T-cell (primary cell): ENCODE measurements around the gene KCNG2. TPM values are rescaled to one million over a fixed set of nuclear protein-coding genes. Genes with fewer than 3 reads are reported as not detected.
"Not testable (repeated sequence)": the region's sequence is repeated elsewhere in the genome, so short reads cannot be mapped to it uniquely, and the experiment has no call there.

ENCODE experiments used
- ATAC-seq, 4 experiments: fragments of 200-7000 bp in 3 of 4; fragments of 150-1000 bp in 1 of 4; cut with Tn5 transposase; replicated peaks in 1 of 4; 1 replicate in 3 of 4; 2 replicates in 1 of 4; pipeline ENCODE4 v1.10.0; 2021; ENCODE audit warnings: moderate library complexity in 3 of 4, mild to moderate bottlenecking in 2 of 4, moderate number of reproducible peaks in 1 of 4
- CTCF ChIA-PET, 2 donors: fragments of 300-600 bp; sonication (Branson Sonifier 250); formaldehyde crosslinking; loops; one replicate each; lab custom pipeline; 2022; ENCODE audit warnings: antibody characterized with exemption in 2 of 2; lab: Charles Lee
- POLR2A ChIA-PET, 2 donors: fragments of 300-600 bp; sonication (Branson Sonifier 250); formaldehyde crosslinking; loops; one replicate each; lab custom pipeline; 2022; ENCODE audit warnings: antibody characterized with exemption in 2 of 2; lab: Charles Lee
- DNase-seq, 35 experiments: peaks; one replicate each; pipeline versions ENCODE4 v3.0.0 to v3.0.0-alpha.2; 2013 to 2023
- H3K27ac ChIP-seq: one replicate; pipeline ENCODE4 v1.5.1; 2013; ENCODE audit warnings: low read length
- H3K27me3 ChIP-seq, 2 experiments: replicated peaks in 1 of 2; 1 replicate in 1 of 2; 2 replicates in 1 of 2; pipeline versions ENCODE4 v1.6.1 to v1.7.0; 2013; ENCODE audit warnings: low read length in 1 of 2, mixed read lengths in 1 of 2; ENCODE audit not compliant: control insufficient read depth in 2 of 2, insufficient read depth in 2 of 2; ENCODE audit errors: extremely low read depth in 1 of 2
- H3K36me3 ChIP-seq, 2 donors: 1 replicate in 1 of 2; 2 replicates in 1 of 2; pipeline versions ENCODE4 v1.6.1 to v1.7.0; 2013; ENCODE audit warnings: low read length in 1 of 2; ENCODE audit not compliant: control insufficient read depth in 2 of 2, insufficient read depth in 1 of 2; ENCODE audit errors: extremely low read depth in 1 of 2
- H3K4me1 ChIP-seq, 2 experiments: 1 replicate in 1 of 2; 2 replicates in 1 of 2; pipeline versions ENCODE4 v1.6.1 to v1.7.0; 2013; ENCODE audit warnings: low read length in 2 of 2, mixed read lengths in 1 of 2; ENCODE audit not compliant: insufficient read depth in 2 of 2, control insufficient read depth in 1 of 2; ENCODE audit errors: extremely low read depth in 1 of 2
- H3K4me3 ChIP-seq, 2 donors: 1 replicate in 1 of 2; 2 replicates in 1 of 2; pipeline versions ENCODE4 v1.5.1 to v1.7.0; 2013; ENCODE audit warnings: mild to moderate bottlenecking in 2 of 2, low read length in 1 of 2, moderate library complexity in 1 of 2; ENCODE audit not compliant: control insufficient read depth in 1 of 2; ENCODE audit errors: extremely low read depth in 1 of 2
- H3K9me3 ChIP-seq: 2 replicates; pipeline ENCODE4 v1.7.0; 2013
- H3K27ac Mint-ChIP-seq, 2 donors: one replicate each; pipeline ENCODE4 v1.8.0; 2020 to 2021; ENCODE audit warnings: mild to moderate bottlenecking in 2 of 2, mixed read lengths in 2 of 2
- H3K27me3 Mint-ChIP-seq, 2 donors: one replicate each; pipeline ENCODE4 v1.8.0; 2021 to 2022; ENCODE audit warnings: mixed read lengths in 2 of 2
- H3K36me3 Mint-ChIP-seq: one replicate; pipeline ENCODE4 v1.8.0; 2021; ENCODE audit warnings: mixed read lengths
- H3K4me1 Mint-ChIP-seq, 3 donors: one replicate each; pipeline ENCODE4 v1.8.0; 2020 to 2022; ENCODE audit warnings: mixed read lengths in 3 of 3, mild to moderate bottlenecking in 1 of 3
- H3K4me3 Mint-ChIP-seq, 3 donors: one replicate each; pipeline ENCODE4 v1.8.0; 2020 to 2022; ENCODE audit warnings: mild to moderate bottlenecking in 3 of 3, mixed read lengths in 3 of 3, moderate library complexity in 3 of 3
- H3K9me3 Mint-ChIP-seq, 3 donors: one replicate each; pipeline ENCODE4 v1.8.0; 2020 to 2022; ENCODE audit warnings: mixed read lengths in 3 of 3
- WGBS: methylation state at CpG from one replicate; pipeline ENCODE4 v1.1.5; 2013; ENCODE audit warnings: missing lambda C conversion rate; ENCODE audit not compliant: insufficient coverage; 5-methylcytosine and 5-hydroxymethylcytosine counted together
- total RNA-seq, 35 experiments: library from RNA in 6 of 35; stranded (reverse) in 6 of 35; fragments of 120-200 nt in 1 of 35; gene quantifications; one replicate each; pipeline versions ENCODE4 v1.2.1 to v1.2.4 and lab custom pipeline; 2013 to 2026

The KCNG2 gene
- total RNA-seq, 5 donors from 2014 or later (not counting 1 experiment from before 2014, with no cell fraction given) = not detected

- CTCF ChIA-PET = no interaction called here
- Histone ChIP-seq H3K4me3 (no peak overlapping the region), H3K36me3 (no peaks in the 10 kb centered on the region), H3K27ac (no peak overlapping the region), H3K27me3 (peaks cover 0 to 21% of the 10 kb centered on the region in 2 experiments), H3K9me3 (no peaks in the 10 kb centered on the region), H3K4me1 (peaks cover 0 to 5% of the 10 kb centered on the region in 2 experiments)
- Mint-ChIP-seq H3K36me3 (no peaks in the 10 kb centered on the region), H3K9me3 (peaks cover 8 to 14% (median 12%) of the 10 kb centered on the region in 3 donors), H3K27me3 (peaks cover 9 to 23% of the 10 kb centered on the region in 2 donors), H3K4me1 (peaks cover 0 to 9% (median 6%) of the 10 kb centered on the region in 3 donors), H3K27ac (no peak overlapping the region), H3K4me3 (no peak overlapping the region)
- POLR2A ChIA-PET = no interaction called here
- WGBS = 60% methylated on average over 2 of the region's 7 CpGs
- ATAC-seq (no peak), DNase-seq (no peak)
Measured at GRCh38 chr18:79859314-79859713, 61.6 kb downstream of the KCNG2 start.

- DNase-seq (no peak), ATAC-seq (no peak)
- Mint-ChIP-seq H3K36me3 (no peaks in the 10 kb centered on the region), H3K9me3 (peaks cover 8 to 14% (median 12%) of the 10 kb centered on the region in 3 donors), H3K4me1 (peaks cover 0 to 6% (median 5%) of the 10 kb centered on the region in 3 donors), H3K27me3 (peaks cover 4 to 15% of the 10 kb centered on the region in 2 donors), H3K4me3 (no peak overlapping the region), H3K27ac (no peak overlapping the region)
- Histone ChIP-seq H3K27me3 (peaks cover 0 to 14% of the 10 kb centered on the region in 2 experiments), H3K27ac (no peak overlapping the region), H3K36me3 (no peaks in the 10 kb centered on the region), H3K4me1 (peaks cover 0 to 1% of the 10 kb centered on the region in 2 experiments), H3K9me3 (no peaks in the 10 kb centered on the region), H3K4me3 (no peak overlapping the region)
- POLR2A ChIA-PET = interaction anchor here (0.6 kb wide), 2 partner anchors 84 to 384 kb away, joined by 3 read pairs; no protein-coding TSS in a partner anchor
- 60% methylated on average over 1 of the region's 2 CpGs for WGBS
- CTCF ChIA-PET = no interaction called here
Measured at GRCh38 chr18:79861687-79862086, 63.9 kb downstream of the KCNG2 start.

DNA sequence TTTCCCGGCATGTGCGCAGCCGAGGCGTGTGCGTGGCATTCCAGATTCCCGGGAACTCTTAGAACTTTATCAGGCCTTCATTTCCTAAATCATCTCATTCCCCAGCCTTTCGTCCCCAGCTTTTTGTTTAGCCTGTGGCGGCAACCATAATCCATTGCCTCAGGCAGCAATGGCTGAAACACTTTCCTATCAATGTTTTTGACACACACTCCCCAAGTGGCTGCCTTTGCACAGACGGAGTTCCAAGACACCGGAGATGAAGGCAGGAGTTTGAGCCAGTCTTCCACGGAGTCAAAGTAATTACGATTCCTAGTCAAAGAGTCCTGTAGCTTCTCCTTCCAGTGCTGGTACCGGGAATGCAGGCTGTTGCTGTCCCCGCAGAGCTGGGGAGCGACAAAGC, 64.8 kb downstream of the KCNG2 start:
- no peak overlapping the region for H3K4me3 ChIP-seq
- 93% methylated on average over 13 of the region's 15 CpGs for WGBS

DNA sequence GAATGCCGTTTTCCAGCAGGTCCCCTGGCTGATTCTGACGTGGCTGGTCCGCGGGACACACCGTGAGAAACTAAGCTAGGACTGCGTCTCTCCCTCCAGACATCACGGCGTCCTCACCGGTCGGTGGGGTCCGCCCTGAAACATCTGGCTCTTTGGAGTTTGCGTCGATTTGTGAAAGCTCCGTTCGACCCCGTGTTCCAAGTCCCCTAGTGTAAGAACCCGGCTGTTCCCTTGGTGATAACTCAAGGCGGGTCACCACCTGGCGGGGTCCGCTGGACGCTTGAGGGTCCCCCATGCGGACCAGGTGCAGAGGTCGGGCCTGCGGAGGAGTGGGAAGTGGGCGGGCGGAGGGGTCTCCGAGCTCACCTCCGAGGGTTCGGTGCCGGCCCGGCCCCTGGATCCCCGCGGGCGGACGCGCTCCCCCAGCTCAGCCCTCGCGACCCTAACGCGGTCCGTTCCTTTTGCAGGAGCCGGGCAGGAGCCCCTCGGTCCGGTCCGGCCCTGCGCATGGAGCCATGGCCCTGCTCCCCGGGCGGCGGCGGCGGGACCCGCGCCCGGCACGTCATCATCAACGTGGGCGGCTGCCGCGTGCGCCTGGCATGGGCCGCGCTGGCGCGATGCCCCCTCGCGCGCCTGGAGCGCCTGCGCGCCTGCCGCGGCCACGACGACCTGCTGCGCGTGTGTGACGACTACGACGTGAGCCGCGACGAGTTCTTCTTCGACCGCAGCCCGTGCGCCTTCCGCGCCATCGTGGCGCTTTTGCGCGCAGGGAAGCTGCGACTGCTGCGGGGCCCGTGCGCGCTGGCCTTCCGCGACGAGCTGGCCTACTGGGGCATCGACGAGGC, 65.6 kb downstream of the KCNG2 start:
- ChIA-PET CTCF (no interaction called here), POLR2A (no interaction called here)
- H3K27ac ChIP-seq = no peak overlapping the region
- Mint-ChIP-seq H3K4me3 (no peak overlapping the region), H3K4me1 (no peaks in the 10 kb centered on the region), H3K9me3 (peaks cover 8 to 14% (median 12%) of the 10 kb centered on the region in 3 donors), H3K27me3 (peaks cover 4 to 9% of the 10 kb centered on the region in 2 donors), H3K27ac (no peak overlapping the region), H3K36me3 (no peaks in the 10 kb centered on the region)
- H3K4me1 ChIP-seq = no peaks in the 10 kb centered on the region
- ATAC-seq = no peak
- DNase-seq = peak in 2 of 35 experiments; percentile 1 to 5
- H3K27me3 ChIP-seq = peaks cover 0 to 14% of the 10 kb centered on the region in 2 experiments
- no peaks in the 10 kb centered on the region for H3K9me3 ChIP-seq
- WGBS = 86% methylated on average over 102 of the region's 102 CpGs
- no peaks in the 10 kb centered on the region for H3K36me3 ChIP-seq
- no peak overlapping the region for H3K4me3 ChIP-seq

More for the DNA sequence above, 64.8 kb downstream of the KCNG2 start:
- Histone ChIP-seq H3K27me3 (peaks cover 0 to 12% of the 10 kb centered on the region in 2 experiments), H3K9me3 (no peaks in the 10 kb centered on the region), H3K36me3 (no peaks in the 10 kb centered on the region), H3K4me1 (no peaks in the 10 kb centered on the region), H3K27ac (no peak overlapping the region)
- DNase-seq (no peak), ATAC-seq (no peak)
- Mint-ChIP-seq H3K4me1 (peaks cover 0 to under 1% (median 0%) of the 10 kb centered on the region in 3 donors), H3K4me3 (no peak overlapping the region), H3K36me3 (no peaks in the 10 kb centered on the region), H3K27me3 (peaks cover 4 to 9% of the 10 kb centered on the region in 2 donors), H3K9me3 (peaks cover 8 to 14% (median 12%) of the 10 kb centered on the region in 3 donors), H3K27ac (no peak overlapping the region)
- POLR2A ChIA-PET = no interaction called here
- CTCF ChIA-PET = no interaction called here

DNA sequence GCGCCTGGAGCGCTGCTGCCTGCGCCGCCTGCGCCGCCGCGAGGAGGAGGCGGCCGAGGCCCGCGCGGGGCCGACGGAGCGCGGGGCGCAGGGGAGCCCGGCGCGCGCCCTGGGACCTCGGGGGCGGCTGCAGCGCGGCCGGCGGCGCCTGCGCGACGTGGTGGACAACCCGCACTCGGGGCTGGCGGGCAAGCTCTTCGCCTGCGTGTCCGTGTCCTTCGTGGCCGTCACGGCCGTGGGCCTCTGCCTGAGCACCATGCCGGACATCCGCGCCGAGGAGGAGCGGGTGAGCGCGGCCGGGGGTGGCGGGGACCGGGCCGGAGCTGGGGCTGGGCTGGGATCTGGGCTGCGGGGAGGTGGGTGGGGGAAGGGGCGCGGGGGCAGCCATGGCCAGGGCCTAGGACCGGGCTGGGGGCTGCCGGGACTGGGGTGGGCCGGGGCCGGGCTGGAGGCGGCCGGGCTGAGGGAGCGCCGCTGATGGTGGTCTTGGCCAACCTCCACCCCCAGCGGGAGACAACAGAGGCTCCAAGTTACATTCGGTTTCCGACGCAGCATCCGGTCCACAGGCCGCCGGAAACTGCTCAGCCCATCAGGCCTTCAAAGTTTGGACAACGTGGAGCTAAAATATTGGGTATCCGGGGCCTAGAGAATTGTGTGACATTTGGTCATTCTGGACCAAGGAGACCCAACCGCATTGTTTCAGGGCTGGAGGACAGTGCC, 66.4 kb downstream of the KCNG2 start:
- ChIA-PET POLR2A (no interaction called here), CTCF (no interaction called here)
- WGBS = 94% methylated on average over 56 of the region's 74 CpGs
- Histone ChIP-seq H3K9me3 (no peaks in the 10 kb centered on the region), H3K4me3 (no peak overlapping the region), H3K27ac (no peak overlapping the region), H3K27me3 (peaks cover 0 to 14% of the 10 kb centered on the region in 2 experiments), H3K36me3 (no peaks in the 10 kb centered on the region), H3K4me1 (no peaks in the 10 kb centered on the region)
- Mint-ChIP-seq H3K9me3 (peaks cover 8 to 14% (median 12%) of the 10 kb centered on the region in 3 donors), H3K36me3 (no peaks in the 10 kb centered on the region), H3K4me1 (no peaks in the 10 kb centered on the region), H3K27me3 (peaks cover 4 to 9% of the 10 kb centered on the region in 2 donors), H3K27ac (no peak overlapping the region), H3K4me3 (no peak overlapping the region)
- ATAC-seq = no peak
- peak in 1 of 35 experiments; percentile 1 for DNase-seq

- ATAC-seq, H3K4me1 Mint-ChIP-seq, H3K27ac ChIP-seq, H3K4me3 Mint-ChIP-seq, CTCF ChIA-PET, H3K36me3 ChIP-seq, H3K9me3 ChIP-seq, DNase-seq, H3K27ac Mint-ChIP-seq, H3K36me3 Mint-ChIP-seq, H3K4me1 ChIP-seq, POLR2A ChIA-PET, H3K27me3 Mint-ChIP-seq, H3K4me3 ChIP-seq: not testable (repeated sequence)
- H3K9me3 Mint-ChIP-seq = peaks cover 8 to 14% (median 12%) of the 10 kb centered on the region in 3 donors
- H3K27me3 ChIP-seq = peaks cover 0 to 20% of the 10 kb centered on the region in 2 experiments
- WGBS = 83% methylated on average over 4 of the region's 4 CpGs
Measured at GRCh38 chr18:79864955-79865354, 67.2 kb downstream of the KCNG2 start.
